Left renal cortex interstitium (tissue), 4 donors: ENCODE data around the gene CDCA4. TPM values are rescaled to one million over a fixed set of nuclear protein-coding genes. Genes with fewer than 3 reads are reported as not detected.

Experiments used
- DNase-seq, 4 donors: peaks; one replicate each; pipeline ENCODE4 v3.0.0-alpha.2; 2013; ENCODE audit warnings: low read depth in 4 of 4, low spot score in 2 of 4, missing footprints in 1 of 4
- polyA plus RNA-seq, 4 donors: library from polyadenylated mRNA; unstranded; fragments of 120-200 nt; gene quantifications; one replicate each; pipeline ENCODE4 v1.2.1, GENCODE V29; 2013; ENCODE audit not compliant: insufficient read length in 4 of 4

Gene CDCA4
- polyA plus RNA-seq, 4 donors = 19.9 to 27.8 (median 22.7) TPM

DNA sequence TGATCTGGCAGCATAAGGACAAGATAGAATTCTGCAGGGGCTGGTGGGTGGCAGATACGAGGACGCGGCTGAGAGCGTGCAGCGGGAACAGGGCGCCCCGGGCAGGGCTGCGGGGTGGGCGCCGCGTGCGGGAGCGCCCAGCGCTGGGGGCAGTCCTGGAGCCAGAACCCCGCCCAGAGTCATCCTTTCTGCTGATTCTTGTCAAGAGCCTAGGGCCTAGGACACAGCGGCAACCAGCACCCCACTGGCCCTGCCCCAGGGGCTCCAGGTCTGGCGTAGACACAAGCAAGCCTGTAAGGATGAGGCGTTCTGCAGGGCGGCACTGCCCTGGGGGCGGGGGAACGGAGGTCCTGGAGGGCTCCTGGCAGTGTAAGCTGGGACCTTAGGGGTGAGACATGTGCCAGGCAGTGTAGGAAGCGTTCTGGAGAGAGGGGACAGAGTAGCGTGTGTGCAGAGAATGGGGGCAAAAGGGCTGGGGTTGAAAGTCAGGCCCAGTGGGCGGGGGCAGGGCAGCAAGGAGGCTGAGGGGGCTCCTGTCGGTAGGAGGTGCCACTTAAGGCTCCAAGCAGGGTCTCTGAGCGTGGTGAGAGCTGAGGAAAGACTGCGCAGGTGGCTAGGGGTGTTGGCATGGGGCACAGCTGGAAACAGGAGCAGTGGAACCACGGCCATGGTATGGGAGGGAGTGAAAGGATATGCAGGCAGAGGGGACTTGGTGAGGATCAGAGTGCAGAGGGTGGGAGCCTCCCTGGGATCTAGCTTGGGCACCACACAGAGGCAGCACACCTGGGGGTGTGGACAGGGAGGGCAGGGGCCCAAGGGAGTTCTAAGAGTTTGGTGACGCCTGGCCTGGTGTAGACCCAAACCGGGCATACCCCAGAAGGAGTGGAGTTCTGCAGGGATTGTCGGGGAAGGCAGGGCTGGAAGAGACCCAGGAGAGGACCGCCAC, 41.9 kb downstream of the CDCA4 start:
- no peak for DNase-seq

DNA sequence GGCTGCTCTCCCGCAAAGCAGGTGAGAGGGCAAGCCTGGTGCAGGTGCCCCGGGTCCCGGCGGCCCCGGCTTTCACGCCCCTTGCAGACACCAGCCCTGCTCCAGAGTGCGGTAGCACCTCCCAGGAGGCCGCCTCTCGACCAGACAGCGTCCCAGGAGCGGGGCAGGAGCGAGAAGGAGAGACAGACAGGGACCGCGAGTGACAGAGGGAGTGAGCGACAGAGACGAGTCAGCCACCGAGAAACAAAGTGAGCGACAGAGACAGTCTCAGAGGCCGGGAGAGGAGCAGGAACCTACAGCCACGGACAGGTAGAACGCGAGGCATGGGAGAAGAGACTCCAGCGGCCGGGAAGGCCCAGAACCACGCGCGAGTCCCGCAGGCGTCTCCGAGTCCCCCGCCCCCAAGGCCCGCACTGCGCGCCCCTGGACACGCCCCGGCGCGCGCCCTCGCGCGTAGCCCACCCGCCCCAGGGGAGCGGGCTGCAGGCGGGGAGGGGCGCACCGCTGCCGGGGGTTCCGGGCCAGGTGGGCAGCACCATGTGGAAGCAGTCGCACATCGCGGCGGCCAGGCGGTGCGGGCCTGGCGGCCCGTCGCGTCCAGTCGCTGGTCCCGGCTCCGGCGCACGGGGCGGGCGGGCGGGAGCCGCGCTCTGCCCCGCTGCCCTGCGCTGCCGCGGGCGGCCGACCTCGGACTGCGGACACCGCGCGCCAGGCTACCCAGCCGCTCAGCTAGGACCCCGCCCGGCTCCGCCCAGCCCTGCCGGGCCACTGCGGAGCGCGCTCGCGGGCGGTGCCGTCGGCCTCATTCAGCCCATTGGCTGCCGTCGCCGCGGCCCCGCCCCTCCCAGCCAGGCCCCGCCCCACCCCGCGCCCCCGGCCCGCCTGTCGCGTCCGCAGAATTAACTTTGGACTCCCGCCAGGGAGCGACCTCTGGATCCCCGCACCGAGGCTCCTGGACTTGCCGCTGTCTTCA, 42.9 kb downstream of the CDCA4 start, which contains the start of gene AHNAK2:
TSS of gene AHNAK2 (minus strand) at position 694 of the 973 bp plus-strand sequence. CDS start at position 557, 137 bp downstream.
- DNase-seq = no peak

DNA sequence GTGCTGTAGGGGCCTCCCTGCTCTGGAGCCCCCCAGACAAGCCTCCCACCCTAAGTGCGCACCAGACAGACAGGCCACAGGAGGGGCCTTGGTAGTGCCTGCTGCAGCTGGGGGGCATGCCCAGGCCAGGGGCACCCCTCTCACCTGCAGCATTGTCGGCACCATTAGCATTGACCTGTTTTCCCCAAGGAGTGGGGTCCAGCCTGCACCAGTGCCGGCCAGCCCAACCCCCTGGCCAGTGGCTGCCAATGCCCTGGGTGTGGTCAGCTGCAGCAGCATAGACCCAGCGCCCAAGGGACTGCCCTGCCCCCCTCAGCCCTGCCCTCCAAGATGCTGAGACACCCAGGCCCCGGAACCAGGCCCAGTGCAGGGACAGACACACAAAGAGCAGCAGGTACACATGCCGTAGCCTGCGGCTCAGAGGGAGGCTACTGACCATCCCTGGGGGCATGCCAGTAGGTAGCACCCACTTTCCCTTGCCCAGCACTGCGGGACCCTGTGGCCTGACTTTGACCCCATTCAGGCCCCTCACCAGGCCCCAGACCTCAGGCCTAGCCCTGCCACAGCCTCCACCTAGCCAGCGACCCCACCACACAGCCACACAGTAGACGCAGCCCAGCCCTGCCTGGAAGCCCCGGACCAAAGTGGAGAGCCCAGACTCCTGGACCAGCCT, 43.7 kb downstream of the CDCA4 start:
- no peak for DNase-seq

DNA sequence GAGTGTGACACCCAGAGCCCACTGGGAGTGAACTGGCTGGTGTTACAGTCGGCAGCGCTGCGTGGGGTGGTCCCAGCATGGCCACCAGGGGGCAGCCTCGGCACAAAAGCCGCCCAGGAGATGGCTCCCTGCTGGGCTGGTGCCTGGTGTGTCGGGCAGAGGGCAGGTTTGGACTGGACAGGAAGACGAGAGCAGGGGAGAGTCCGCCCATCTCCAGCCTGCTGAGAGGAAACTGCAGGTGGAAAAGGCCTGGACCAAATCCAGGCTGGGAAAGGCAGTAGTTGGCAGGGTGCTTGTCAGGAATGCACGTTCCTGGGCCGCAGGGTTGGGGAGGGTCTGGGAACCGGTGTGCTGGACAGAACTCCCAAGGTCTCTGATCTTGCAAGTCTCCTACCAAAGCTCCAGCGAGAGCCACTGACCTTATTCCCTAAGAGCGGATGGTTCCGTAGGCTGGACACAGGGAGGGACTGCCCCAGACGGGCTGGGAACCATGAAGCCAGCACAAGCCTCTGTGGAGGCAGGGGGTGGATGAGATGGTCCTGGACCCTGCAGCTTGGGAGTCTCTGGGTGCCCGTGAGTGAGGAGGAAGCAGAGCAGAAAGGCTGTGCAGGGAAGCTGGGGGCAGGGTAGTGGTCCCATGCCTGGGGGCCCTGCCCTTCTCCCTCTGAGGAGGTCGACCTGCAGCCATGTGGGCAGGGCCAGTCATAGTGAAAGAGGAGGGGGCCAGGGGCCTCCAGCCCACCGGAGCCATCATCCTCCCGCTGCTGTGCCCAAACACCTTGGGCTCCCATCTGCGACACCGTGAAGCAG, 44.5 kb downstream of the CDCA4 start:
- no peak for DNase-seq

DNA sequence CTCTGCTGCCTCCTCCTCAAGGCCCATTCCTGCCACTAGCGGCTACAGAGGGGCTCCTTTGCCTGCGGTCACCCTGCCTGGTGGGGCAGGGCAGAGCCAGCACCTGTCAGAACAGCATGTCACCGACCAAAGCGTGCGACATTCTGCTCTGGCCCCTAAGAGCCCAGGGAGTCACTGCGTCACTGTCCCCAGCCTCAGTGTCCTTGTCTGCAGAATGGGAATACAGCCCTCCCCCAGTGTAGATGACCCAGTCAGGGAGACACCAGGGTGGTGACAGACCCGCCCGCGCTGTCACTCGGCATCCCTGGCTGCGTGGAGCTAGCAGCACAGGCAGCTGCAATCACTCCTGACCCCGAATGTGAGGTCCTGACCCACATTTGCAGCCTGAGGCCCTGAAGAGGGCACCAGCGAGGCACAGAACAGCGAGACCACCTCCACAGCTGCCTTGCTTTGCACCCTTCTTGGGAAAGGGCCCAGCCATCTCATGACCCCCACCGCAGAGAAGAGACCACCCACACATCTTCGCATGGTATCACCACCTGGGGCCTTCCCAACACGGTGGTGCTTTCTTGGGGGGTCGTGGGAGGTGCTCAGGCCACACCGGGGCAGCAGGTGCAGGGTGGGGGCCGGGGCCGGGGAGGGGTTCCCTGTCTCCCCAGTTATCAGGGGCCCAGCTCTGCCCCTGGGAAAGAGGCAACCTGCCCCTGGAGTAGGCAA, 45.2 kb downstream of the CDCA4 start:
- DNase-seq = no peak

DNA sequence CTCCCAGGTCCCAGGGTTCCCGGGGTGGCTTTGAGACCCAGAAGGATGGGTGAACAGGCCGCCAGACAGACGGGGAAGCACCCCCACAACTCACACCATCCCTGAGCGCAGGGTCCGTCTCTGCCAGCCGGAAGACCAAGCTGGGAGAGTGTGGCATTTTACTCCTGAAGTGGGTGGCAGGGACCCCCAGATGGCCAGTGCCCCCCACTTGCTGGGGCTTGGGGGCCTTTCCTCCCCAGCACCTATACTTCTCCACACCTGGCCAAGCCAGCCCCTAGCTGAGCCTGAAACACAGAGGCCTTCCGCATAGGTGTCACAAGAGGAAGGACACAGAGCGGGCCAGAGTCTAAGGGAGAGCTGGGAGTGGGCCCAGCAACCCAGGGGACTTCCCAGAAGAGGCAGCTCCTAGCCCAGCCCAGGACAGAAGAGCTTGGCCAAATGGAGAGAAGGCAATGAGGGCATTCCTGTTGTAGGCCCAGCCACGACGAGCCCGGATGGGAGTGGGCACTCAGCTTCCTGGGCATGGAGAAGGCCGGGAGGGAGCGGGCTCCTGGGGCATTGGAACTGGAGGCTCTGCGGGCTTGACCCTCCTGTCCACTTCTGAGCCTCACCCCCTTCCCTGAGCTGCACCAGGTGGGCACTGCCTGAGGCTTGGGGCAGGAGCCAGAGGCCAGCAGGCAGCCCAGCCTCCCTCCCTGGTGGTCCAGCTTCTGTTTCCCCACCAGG, 46.1 kb downstream of the CDCA4 start:
- no peak for DNase-seq

DNA sequence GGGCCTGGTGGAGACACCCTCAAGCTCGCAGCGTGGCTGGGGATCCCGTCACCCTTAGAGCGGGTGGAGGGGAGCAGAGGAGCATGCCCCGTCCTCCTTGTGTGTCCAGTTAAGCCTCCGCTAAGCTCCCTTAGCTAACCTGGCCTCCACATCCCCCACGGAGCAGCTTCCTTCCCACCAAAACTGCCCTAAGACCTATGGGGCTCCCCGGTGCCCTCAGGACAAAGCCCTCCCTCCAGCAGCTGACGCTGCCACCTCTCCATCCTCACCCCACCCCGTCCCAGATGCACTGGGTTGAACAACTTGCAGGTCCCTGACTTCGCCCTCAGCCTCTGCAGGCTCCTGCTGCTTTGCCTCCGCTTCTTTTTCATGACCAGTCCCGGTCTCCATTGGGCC, 46.7 kb downstream of the CDCA4 start:
- no peak for DNase-seq

DNA sequence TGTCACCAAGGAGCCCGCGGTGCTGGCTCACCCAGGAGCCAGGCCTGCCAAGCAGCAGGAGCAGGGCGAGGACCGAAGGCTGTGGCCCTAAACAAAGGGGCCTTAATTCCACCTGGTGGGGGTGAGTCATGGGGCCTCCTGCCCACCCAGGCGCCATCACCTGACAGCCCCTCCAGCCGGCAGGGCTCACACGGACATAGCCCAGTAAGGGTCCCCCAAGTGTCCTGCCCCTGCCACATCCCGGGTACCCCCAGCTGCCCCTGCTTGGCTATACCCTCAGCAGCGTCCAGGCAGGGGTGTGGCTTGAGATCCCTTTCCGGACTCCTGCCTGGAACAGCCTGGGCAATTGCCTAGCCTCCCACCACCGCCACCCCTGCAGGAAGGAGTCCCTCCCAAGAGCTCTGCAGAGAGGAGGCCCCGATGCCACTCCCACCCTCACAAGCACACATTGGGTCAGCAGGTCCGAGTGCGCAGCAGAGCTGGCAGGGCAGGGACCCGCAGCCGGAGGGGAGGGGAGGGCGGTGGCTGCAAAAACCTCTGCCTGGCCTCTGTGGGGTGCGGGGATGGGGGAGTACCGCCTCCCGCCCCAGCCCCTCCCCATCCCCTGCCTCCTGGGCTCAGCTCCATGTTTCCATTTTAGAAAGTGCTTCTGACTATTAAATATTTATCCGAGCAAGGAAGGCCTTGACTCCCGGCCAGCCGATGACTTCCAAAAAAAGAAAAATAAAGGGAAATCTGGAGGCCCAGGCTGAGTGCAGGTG, 47.3 kb downstream of the CDCA4 start:
- no peak for DNase-seq

DNA sequence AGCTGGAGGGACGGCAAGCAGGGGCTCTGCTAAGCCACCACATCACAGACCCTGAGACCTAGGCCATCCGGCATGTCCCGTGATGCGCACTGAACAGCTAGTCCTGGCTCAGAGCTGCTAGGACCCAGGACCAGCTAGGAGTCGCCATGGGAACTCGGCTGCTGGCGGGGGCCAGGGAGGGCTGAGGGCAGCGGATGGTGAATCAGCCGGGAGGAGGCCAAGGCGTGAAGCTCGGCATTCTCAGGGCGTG, 47.8 kb downstream of the CDCA4 start:
- DNase-seq = no peak

DNA sequence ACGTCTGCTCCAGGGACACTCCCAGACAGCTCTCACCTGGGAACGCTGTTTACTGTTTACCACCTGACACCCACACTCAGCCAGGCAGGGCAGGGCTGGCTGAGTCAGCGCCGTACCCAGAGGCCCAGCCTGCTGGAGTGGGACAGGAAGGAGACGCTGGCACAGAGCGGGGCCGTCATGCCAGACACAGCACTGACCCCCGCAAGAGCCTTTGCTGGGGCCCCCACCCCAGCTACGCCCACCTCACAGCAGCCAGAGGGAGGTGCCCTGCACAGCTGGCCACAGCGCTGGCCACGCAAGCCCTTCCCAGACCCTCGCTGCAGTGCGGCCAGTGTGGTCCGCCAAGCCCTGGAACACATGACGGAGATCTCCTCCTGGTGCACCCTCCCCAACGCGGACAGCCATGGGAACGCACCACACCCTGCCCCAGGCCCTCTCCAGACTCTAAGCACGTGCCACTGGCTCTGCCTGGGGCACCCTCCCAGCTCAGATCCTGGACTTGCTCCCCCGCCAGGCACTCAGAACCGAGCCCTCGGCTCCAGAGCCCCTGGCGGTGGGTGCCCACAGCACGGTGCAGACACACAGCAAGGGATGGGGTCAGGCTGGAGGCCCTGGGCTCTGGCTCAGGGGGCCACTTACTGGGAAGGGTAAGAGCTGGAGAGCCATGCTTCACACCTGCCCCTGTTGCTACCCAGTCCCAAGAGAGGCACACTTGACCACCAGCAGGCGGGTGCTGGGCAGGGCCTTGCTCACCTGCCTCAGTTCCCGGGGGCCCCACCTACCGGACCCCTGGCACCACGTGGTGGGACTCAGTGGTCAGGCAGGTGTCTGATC, 48.4 kb downstream of the CDCA4 start:
- no peak for DNase-seq

DNA sequence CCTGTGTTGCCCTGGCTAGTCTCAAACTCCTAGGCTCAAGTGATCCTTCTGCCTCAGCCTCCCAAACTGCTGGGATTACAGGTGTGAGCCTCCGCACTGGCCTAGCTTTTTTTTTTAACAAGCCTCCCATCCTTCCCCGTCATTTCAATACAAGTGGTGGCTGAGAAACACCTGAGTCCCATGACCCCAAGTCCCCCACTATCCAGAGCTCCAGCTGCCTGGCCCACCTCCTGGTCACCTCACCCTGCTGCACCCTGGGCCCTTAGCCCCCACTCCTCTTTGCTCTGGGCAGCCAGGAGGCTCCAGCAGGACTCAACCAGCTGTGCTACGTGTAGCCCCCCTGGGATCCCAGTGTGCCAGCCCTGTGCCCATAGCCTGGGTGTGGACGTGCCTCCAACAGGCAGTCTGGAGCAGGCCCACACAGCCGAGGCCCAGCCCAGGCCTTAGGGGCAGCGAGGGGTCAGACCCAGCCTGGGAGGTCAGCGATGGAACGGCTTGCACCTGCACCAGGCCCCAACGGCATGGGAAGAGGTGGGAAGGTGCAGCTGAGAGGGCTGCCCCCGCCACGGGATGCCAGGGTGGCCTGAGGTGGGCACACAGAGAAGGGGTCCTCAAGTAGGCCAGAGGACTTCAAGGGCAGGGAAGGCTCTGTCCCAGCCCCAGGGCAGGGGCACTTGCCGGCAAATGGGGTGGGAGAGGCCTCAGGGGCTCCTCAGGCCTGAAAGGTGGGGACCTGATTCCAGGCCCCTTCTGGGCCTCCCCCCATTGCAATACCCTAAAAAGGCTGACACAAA, 49.2 kb downstream of the CDCA4 start:
- no peak for DNase-seq

DNA sequence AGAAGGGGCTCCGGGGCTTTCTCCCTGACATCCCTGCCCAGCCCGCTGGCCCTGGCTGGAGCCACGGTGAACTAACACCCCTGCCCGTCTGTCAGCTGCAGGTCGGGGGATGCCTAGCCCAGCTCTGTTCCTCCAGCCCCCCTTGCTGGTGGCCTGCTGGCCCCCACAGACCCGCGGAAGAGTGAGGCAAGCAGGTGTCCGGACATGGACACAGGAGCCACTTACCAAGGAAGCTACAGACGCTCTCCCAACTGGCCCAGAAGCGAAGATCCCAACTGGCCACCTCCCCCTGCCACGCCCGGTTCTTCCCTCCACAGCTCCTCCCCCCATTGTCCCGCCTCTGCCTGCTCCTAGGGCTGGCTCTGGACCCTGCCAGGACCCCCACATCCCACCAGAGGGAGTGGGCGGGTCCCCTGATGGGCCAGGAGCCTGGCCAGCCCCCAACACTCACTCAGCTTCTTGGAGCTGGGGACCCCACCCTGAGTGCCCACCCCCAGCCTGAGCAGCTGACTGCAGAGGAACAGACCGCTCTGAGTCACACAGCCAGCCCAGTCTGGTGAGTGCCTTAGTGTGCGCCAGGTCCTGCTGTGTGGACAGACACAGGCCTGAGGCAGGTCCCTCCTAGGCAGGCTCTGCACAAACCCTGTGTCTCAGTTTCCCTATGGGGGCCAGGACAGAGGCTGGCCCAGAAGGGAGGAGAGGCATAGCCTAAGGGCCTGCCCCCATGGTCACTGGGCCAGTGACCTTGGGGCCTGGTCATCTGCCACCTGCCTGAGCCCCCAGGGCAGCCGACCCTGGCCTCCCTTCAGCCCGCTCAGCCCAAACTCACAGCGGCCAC, 50.4 kb downstream of the CDCA4 start:
- DNase-seq = no peak

DNA sequence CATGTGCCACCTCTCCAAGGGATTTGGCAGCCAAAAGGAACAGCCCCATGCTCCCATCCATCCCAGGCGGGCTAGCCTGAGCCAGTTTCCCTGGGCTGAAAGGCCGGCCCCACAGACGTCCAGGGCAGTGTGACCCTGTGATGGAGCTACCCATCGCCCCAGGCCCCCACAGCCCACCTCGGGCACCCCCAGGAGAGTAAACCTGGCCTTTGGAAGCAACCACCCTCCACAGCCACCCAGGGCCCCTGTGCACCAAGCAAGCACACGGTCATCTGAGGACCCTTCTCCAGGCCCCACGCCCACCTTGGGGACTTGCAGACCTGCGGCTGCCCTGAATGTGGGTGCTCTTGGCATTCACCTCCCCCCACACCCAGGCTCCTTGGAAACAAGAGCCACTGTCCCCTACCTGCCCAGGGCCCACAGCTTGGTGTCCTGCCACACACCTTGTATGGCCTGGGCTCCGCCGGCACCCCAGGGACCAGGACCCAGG, 51.1 kb downstream of the CDCA4 start:
- DNase-seq = no peak

DNA sequence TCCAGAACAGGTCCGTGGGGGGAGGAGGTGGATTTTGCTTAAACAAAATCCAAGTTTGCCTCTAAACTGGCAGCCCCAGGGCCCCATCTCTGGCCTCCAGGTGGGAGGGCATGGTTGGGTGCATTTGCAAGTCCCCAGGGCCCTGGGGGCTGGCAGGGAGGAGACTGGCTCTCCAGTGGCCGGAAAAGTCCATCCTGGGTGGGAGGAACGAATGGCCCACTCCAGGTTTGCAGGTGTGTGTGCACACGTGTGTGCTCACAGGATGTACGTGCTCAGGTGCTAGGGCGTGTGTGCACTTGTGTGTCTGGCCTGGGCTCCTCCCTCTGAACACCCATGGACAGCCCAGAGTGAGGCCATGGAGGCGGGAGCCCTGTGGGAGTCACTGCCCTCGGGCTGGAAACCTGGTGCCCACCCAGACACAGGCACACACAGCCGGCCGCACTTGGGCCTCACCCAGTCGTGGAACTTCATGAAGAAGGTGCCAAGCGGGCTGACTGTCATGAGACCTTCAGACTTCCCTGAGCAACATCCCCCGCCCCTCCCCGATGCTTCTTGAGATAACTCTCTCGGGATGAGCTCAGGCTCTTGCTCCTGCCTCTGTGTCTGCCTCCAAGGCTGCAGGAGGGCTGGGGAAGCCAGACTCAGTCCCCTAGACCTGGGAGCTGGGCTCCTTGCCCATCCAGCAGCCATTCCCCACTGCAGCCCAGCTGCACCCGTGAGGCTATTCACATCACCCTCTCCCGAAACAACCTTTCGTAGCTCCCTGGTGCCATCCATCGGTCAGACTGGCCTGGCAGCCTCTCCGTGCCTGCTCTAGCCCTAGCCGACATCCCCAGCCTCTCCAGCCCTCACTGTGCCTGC, 52.1 kb downstream of the CDCA4 start:
- DNase-seq = no peak
